ENCODE results near the gene PDZD7. TPM values are rescaled to one million over a fixed set of nuclear protein-coding genes. Genes with fewer than 3 reads are reported as not detected.

Gene PDZD7
- total RNA-seq (2014; rRNA removed; shearing (Covaris generic)): 0.74 and 1.5 TPM in 2 replicates
- polyA plus RNA-seq (2015; cell fraction: cytosol; rRNA removed): 0.98 and 1.5 TPM in 2 replicates
- 2.0 and 6.2 TPM in 2 replicates for polyA plus RNA-seq (2015; cell fraction: nucleus; rRNA removed)

GRCh38 chr10:101031128-101031795 is at the start of gene PDZD7, which contains the start of gene SFXN3:
PDZD7 (minus strand) TSS chr10:101031129; CDS start chr10:101030219, 910 bp downstream.
SFXN3 (plus strand) TSS chr10:101031234; CDS start chr10:101034695, 3,461 bp downstream.
- in situ Hi-C loops (cut with HindIII; ENCODE audit: low pct_unique_long_range_greater_than_20kb, low sequenced_read_pairs): no loop called here
- peak; percentile 80 for DNase-seq (ENCODE audit: low read depth, low spot score)

- DNase-seq (ENCODE audit: low read depth, low spot score): no peak
- in situ Hi-C loops (cut with HindIII; ENCODE audit: low pct_unique_long_range_greater_than_20kb, low sequenced_read_pairs): no loop called here
Measured at GRCh38 chr10:101079874-101080273, 48.9 kb upstream of the PDZD7 start.

GRCh38 chr10:101076630-101077029 is 45.7 kb upstream of the PDZD7 start:
- in situ Hi-C loops (cut with HindIII; ENCODE audit: low pct_unique_long_range_greater_than_20kb, low sequenced_read_pairs): no loop called here
- DNase-seq (ENCODE audit: low read depth, low spot score): no peak

GRCh38 chr10:101075775-101076174 is 44.8 kb upstream of the PDZD7 start:
- in situ Hi-C loops (cut with HindIII; ENCODE audit: low pct_unique_long_range_greater_than_20kb, low sequenced_read_pairs): no loop called here
- no peak for DNase-seq (ENCODE audit: low read depth, low spot score)

- in situ Hi-C loops (cut with HindIII; ENCODE audit: low pct_unique_long_range_greater_than_20kb, low sequenced_read_pairs): no loop called here
Measured at GRCh38 chr10:101073631-101074030, 42.7 kb upstream of the PDZD7 start.

GRCh38 chr10:101072923-101073322 is 42.0 kb upstream of the PDZD7 start:
- in situ Hi-C loops (cut with HindIII; ENCODE audit: low pct_unique_long_range_greater_than_20kb, low sequenced_read_pairs): no loop called here
- no peak for DNase-seq (ENCODE audit: low read depth, low spot score)

More at GRCh38 chr10:101073631-101074030, 42.7 kb upstream of the PDZD7 start:
- DNase-seq (ENCODE audit: low read depth, low spot score): no peak

- no peak for DNase-seq (ENCODE audit: low read depth, low spot score)
- in situ Hi-C loops (cut with HindIII; ENCODE audit: low pct_unique_long_range_greater_than_20kb, low sequenced_read_pairs): no loop called here
Measured at GRCh38 chr10:101071885-101072433, 41.0 kb upstream of the PDZD7 start.

- in situ Hi-C loops (cut with HindIII; ENCODE audit: low pct_unique_long_range_greater_than_20kb, low sequenced_read_pairs): no loop called here
- no peak for DNase-seq (ENCODE audit: low read depth, low spot score)
Measured at GRCh38 chr10:101071267-101071884, 40.4 kb upstream of the PDZD7 start.

- in situ Hi-C loops (cut with HindIII; ENCODE audit: low pct_unique_long_range_greater_than_20kb, low sequenced_read_pairs): no loop called here
- DNase-seq (ENCODE audit: low read depth, low spot score): no peak
Measured at GRCh38 chr10:101070098-101070497, 39.2 kb upstream of the PDZD7 start.

- in situ Hi-C loops (cut with HindIII; ENCODE audit: low pct_unique_long_range_greater_than_20kb, low sequenced_read_pairs): no loop called here
Measured at GRCh38 chr10:101069441-101069840, 38.5 kb upstream of the PDZD7 start.

GRCh38 chr10:101067356-101068083 is 36.6 kb upstream of the PDZD7 start:
- in situ Hi-C loops (cut with HindIII; ENCODE audit: low pct_unique_long_range_greater_than_20kb, low sequenced_read_pairs): no loop called here
- peak; percentile 82 for DNase-seq (ENCODE audit: low read depth, low spot score)

More at GRCh38 chr10:101069441-101069840, 38.5 kb upstream of the PDZD7 start:
- no peak for DNase-seq (ENCODE audit: low read depth, low spot score)

- in situ Hi-C loops (cut with HindIII; ENCODE audit: low pct_unique_long_range_greater_than_20kb, low sequenced_read_pairs): no loop called here
- DNase-seq (ENCODE audit: low read depth, low spot score): no peak
Measured at GRCh38 chr10:101066896-101067355, 36.0 kb upstream of the PDZD7 start.

- in situ Hi-C loops (cut with HindIII; ENCODE audit: low pct_unique_long_range_greater_than_20kb, low sequenced_read_pairs): no loop called here
- DNase-seq (ENCODE audit: low read depth, low spot score): peak; percentile 66
Measured at GRCh38 chr10:101066146-101066895, 35.4 kb upstream of the PDZD7 start.

GRCh38 chr10:101065481-101066145 is 34.7 kb upstream of the PDZD7 start:
- in situ Hi-C loops (cut with HindIII; ENCODE audit: low pct_unique_long_range_greater_than_20kb, low sequenced_read_pairs): no loop called here
- no peak for DNase-seq (ENCODE audit: low read depth, low spot score)

GRCh38 chr10:101064415-101065030 is 33.6 kb upstream of the PDZD7 start:
- no peak for DNase-seq (ENCODE audit: low read depth, low spot score)

More at GRCh38 chr10:101064415-101065030, 33.6 kb upstream of the PDZD7 start:
- in situ Hi-C loops (cut with HindIII; ENCODE audit: low pct_unique_long_range_greater_than_20kb, low sequenced_read_pairs): no loop called here

All from SK-MEL-5 (cell line).